Fibroblast of lung (primary cell): Measurements from ENCODE around the gene HNMT. TPM values are rescaled to one million over a fixed set of nuclear protein-coding genes. Genes with fewer than 3 reads are reported as not detected.

ENCODE experiments used
- DNase-seq, 2 donors: peaks; one replicate each; pipeline versions ENCODE4 v3.0.0 to v3.0.0-alpha.2; 2010; ENCODE audit warnings: low read depth in 2 of 2
- H2AFZ ChIP-seq: 2 replicates; pipeline ENCODE4 v1.5.1; 2012; ENCODE audit warnings: low read length, control low read depth, inconsistent platforms
- H3K27ac ChIP-seq: 2 replicates; pipeline ENCODE4 v1.5.1; 2011; ENCODE audit warnings: low read length, control low read depth; ENCODE audit not compliant: insufficient read depth
- H3K27me3 ChIP-seq: 2 replicates; pipeline ENCODE4 v1.5.1; 2011; ENCODE audit warnings: mild to moderate bottlenecking, low read length; ENCODE audit not compliant: control insufficient read depth, insufficient read depth
- H3K36me3 ChIP-seq: 2 replicates; pipeline ENCODE4 v1.5.1; 2011; ENCODE audit warnings: low read length; ENCODE audit not compliant: control insufficient read depth, insufficient read depth
- H3K4me1 ChIP-seq: 2 replicates; pipeline ENCODE4 v1.5.1; 2011; ENCODE audit warnings: low read length; ENCODE audit not compliant: control insufficient read depth, insufficient read depth; ENCODE audit errors: extremely low read depth
- H3K4me2 ChIP-seq: 2 replicates; pipeline ENCODE4 v1.5.1; 2011; ENCODE audit warnings: low read length, control low read depth; ENCODE audit not compliant: insufficient read depth; ENCODE audit errors: extremely low read depth
- H3K4me3 ChIP-seq, 4 experiments: fragments of 200-600 bp in 1 of 4; sonication (generic) in 1 of 4; replicated peaks in 1 of 4; 2 replicates each; pipeline ENCODE4 v1.5.1; 2011 to 2016; ENCODE audit warnings: low read length in 4 of 4, low read depth in 3 of 4, mild to moderate bottlenecking in 3 of 4, control low read depth in 2 of 4, inconsistent platforms in 1 of 4, mixed read lengths in 1 of 4; ENCODE audit not compliant: insufficient read depth in 1 of 4; ENCODE audit errors: control extremely low read depth in 1 of 4
- H3K79me2 ChIP-seq: 2 replicates; pipeline ENCODE4 v1.5.1; 2012; ENCODE audit warnings: mild to moderate bottlenecking, low read length, inconsistent platforms; ENCODE audit not compliant: control insufficient read depth, insufficient read depth
- H3K9ac ChIP-seq: 2 replicates; pipeline ENCODE4 v1.5.1; 2011; ENCODE audit warnings: mild to moderate bottlenecking, low read length, control low read depth; ENCODE audit not compliant: insufficient read depth
- H3K9me3 ChIP-seq: 2 replicates; pipeline ENCODE4 v1.5.1; 2012; ENCODE audit warnings: low read depth, low read length; ENCODE audit not compliant: control insufficient read depth, insufficient read depth
- H4K20me1 ChIP-seq: 2 replicates; pipeline ENCODE4 v1.5.1; 2011; ENCODE audit warnings: low read length; ENCODE audit not compliant: control insufficient read depth, insufficient read depth; ENCODE audit errors: extremely low read depth
- EZH2 ChIP-seq: IDR thresholded peaks from 2 replicates; pipeline ENCODE4 v1.5.1; 2012; ENCODE audit warnings: low read length, control low read depth, mild to moderate bottlenecking; ENCODE audit errors: missing control alignments
- polyA plus RNA-seq, 2 donors: library from polyadenylated mRNA; depleted of rRNA in 1 of 2; stranded (reverse) in 1 of 2; unstranded in 1 of 2; fragments of >200 nt; gene quantifications; 2 replicates each; pipeline ENCODE4 v1.2.1, GENCODE V29; 2011 to 2012; ENCODE audit warnings: missing spikeins in 1 of 2
- total RNA-seq: library from RNA; depleted of rRNA; stranded (reverse); fragments of >200 nt; gene quantifications from 2 replicates; pipeline ENCODE4 v1.2.1, GENCODE V29; 2014
- TF ChIP-seq, protein P1 (sequence below), 2 donors: IDR thresholded peaks in 1 of 2; conservative IDR thresholded peaks in 1 of 2; 1 replicate in 1 of 2; 2 replicates in 1 of 2; pipeline ENCODE4 v1.5.1; 2011 to 2012; ENCODE audit warnings: low read length in 2 of 2, control low read depth in 1 of 2, inconsistent platforms in 1 of 2, low read depth in 1 of 2, mild to moderate bottlenecking in 1 of 2

Gene HNMT
- total and polyA plus RNA-seq, 2 donors (not counting 1 experiment from before 2014, with no cell fraction given) = 45.9 to 163 TPM

DNA sequence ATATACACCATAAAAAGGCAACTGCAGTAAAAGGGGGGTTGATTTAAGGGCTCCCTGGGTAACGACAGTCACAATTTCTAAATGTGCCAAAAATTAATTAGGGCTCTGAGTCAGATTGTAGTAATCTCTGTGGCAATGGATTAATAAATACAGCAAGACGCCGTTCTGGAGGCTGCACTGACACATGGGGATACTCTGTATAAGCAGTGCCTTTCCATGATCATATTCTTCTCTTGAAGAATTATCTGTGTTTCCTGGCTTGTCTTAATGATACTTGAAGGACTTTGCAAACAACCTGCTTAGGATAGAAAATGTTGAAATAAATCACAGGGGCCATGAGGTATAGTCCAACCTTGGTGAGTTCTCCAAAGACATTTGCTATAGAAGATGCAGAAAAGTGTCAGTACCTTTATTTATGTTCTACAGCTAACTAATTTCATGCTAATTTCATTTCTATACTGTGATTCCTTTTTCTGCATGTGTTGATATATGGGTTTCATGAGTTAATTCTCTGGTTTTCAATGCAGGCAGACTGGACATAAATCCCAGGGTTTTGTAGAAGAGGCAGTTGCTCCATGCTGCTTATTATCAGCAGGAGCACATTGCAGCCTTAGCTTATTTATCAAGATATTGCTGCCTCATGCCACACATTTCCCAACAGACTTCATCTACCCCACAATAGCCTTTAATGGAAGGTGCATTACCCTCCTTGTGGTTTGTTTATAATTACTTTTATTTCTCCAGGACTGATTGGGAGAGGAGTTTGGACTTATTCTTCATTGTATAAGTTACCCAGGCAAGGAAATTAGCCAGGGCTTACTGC, 54.8 kb downstream of the HNMT start:
- Histone ChIP-seq H3K9me3 (no peaks in the 10 kb centered on the region), H3K27ac (no peak overlapping the region), H2AFZ (no peak overlapping the region), H3K4me2 (no peak overlapping the region), H3K79me2 (no peaks in the 10 kb centered on the region), H3K4me1 (no peaks in the 10 kb centered on the region), H3K4me3 (no peak overlapping the region), H4K20me1 (no peaks in the 10 kb centered on the region), H3K9ac (no peak overlapping the region), H3K36me3 (no peaks in the 10 kb centered on the region), H3K27me3 (no peaks in the 10 kb centered on the region)
- TF ChIP-seq, protein P1, sequence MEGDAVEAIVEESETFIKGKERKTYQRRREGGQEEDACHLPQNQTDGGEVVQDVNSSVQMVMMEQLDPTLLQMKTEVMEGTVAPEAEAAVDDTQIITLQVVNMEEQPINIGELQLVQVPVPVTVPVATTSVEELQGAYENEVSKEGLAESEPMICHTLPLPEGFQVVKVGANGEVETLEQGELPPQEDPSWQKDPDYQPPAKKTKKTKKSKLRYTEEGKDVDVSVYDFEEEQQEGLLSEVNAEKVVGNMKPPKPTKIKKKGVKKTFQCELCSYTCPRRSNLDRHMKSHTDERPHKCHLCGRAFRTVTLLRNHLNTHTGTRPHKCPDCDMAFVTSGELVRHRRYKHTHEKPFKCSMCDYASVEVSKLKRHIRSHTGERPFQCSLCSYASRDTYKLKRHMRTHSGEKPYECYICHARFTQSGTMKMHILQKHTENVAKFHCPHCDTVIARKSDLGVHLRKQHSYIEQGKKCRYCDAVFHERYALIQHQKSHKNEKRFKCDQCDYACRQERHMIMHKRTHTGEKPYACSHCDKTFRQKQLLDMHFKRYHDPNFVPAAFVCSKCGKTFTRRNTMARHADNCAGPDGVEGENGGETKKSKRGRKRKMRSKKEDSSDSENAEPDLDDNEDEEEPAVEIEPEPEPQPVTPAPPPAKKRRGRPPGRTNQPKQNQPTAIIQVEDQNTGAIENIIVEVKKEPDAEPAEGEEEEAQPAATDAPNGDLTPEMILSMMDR (conservative IDR thresholded peaks at IDR 0.05 in 1 of 2, IDR thresholded peaks at IDR 0.05 in 1 of 2; ENCODE audit: low read depth in 1 of 2, low read length in 2 of 2) = no peak
- TF ChIP-seq EZH2 = no peak
- no peak for DNase-seq

GRCh38 chr2:138020432-138020831, 56.2 kb downstream of the HNMT start:
- DNase-seq = no peak
- no peaks in the 10 kb centered on the region for H3K9me3 ChIP-seq
- H3K4me2 ChIP-seq = no peak overlapping the region
- no peak for TF ChIP-seq EZH2
- TF ChIP-seq, protein P1 (conservative IDR thresholded peaks at IDR 0.05 in 1 of 2, IDR thresholded peaks at IDR 0.05 in 1 of 2; ENCODE audit: low read depth in 1 of 2, low read length in 2 of 2) = no peak
- H3K36me3 ChIP-seq = no peaks in the 10 kb centered on the region
- H3K4me3 ChIP-seq = no peak overlapping the region
- H3K79me2 ChIP-seq = no peaks in the 10 kb centered on the region
- no peak overlapping the region for H3K27ac ChIP-seq
- H3K4me1 ChIP-seq = no peaks in the 10 kb centered on the region
- H2AFZ ChIP-seq = no peak overlapping the region
- no peak overlapping the region for H3K9ac ChIP-seq
- no peaks in the 10 kb centered on the region for H3K27me3 ChIP-seq
- H4K20me1 ChIP-seq = no peaks in the 10 kb centered on the region

DNA sequence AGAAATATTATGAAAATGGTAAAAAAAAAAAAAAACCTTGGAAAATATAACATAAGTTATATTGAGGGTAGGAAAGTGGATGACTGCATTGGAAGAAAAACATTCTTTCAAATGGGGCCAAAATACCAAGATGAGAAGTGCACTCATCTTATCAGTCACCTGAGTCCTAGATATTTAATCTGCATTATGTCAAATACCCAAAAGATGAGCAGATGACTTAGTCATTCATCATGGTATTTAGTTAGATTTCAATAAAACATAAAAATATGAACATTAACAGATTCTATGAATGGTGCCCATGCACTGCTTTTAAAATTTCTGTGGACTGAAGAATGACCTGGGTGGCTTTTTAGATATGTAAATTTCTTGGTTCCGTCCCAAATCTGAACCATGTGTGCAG, 56.9 kb downstream of the HNMT start:
- no peaks in the 10 kb centered on the region for H3K79me2 ChIP-seq
- no peak for TF ChIP-seq EZH2
- TF ChIP-seq, protein P1 (conservative IDR thresholded peaks at IDR 0.05 in 1 of 2, IDR thresholded peaks at IDR 0.05 in 1 of 2; ENCODE audit: low read depth in 1 of 2, low read length in 2 of 2) = no peak
- no peak overlapping the region for H3K4me2 ChIP-seq
- no peak overlapping the region for H3K9ac ChIP-seq
- no peak overlapping the region for H3K4me3 ChIP-seq
- no peaks in the 10 kb centered on the region for H3K27me3 ChIP-seq
- no peaks in the 10 kb centered on the region for H3K9me3 ChIP-seq
- no peaks in the 10 kb centered on the region for H3K4me1 ChIP-seq
- no peak overlapping the region for H3K27ac ChIP-seq
- H4K20me1 ChIP-seq = no peaks in the 10 kb centered on the region
- no peaks in the 10 kb centered on the region for H3K36me3 ChIP-seq
- H2AFZ ChIP-seq = no peak overlapping the region
- no peak for DNase-seq
